GM12801 (cell line): ENCODE results near the gene LSM3.

ENCODE experiments used
- TF ChIP-seq, protein P1 (sequence below): IDR thresholded peaks from one replicate; pipeline ENCODE4 v1.5.1; 2011; ENCODE audit warnings: control low read depth; ENCODE audit not compliant: insufficient read length; ENCODE audit errors: extremely low read depth

LSM3 gene

DNA sequence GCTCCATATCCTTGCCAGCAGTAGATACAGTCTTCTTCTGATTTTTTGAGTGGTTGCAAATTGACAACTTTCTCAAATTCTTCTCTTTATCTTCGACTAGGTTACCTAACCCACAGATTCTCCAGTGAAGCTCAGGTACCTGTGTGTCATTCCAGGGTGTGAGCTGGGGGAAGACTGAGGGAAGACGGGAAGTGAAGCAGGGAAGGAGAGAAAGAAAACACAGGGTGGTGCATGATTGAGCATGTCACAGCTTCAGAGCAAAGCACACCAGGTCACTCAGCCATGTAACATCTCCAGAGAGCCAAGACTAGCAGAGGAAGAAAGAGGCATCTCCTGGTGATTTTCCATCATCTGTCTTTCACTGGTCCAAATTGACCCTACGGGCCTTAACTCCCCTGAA lies 67.2 kb downstream of the LSM3 start:
- TF ChIP-seq, protein P1, sequence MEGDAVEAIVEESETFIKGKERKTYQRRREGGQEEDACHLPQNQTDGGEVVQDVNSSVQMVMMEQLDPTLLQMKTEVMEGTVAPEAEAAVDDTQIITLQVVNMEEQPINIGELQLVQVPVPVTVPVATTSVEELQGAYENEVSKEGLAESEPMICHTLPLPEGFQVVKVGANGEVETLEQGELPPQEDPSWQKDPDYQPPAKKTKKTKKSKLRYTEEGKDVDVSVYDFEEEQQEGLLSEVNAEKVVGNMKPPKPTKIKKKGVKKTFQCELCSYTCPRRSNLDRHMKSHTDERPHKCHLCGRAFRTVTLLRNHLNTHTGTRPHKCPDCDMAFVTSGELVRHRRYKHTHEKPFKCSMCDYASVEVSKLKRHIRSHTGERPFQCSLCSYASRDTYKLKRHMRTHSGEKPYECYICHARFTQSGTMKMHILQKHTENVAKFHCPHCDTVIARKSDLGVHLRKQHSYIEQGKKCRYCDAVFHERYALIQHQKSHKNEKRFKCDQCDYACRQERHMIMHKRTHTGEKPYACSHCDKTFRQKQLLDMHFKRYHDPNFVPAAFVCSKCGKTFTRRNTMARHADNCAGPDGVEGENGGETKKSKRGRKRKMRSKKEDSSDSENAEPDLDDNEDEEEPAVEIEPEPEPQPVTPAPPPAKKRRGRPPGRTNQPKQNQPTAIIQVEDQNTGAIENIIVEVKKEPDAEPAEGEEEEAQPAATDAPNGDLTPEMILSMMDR = no peak

DNA sequence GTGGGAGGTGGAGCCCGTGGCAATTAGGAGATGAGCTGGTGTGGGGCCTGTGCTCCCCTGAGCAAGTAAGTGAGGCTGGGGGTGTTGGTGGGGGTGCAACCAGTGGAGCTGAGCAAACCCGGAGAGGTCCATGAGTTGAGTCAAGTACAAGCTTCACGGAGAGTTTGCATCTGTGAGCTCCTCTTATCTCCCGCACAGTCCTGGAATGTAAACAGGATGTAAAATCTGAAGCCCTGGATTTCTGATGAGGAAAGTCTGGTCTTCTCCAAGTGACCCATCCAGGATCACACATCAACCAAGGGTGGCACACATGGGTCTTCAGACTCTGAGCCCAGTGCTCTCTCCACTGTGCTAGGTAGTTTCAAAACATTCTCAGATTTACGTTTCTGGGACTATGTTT lies 67.8 kb downstream of the LSM3 start:
- TF ChIP-seq, protein P1 = no peak

- TF ChIP-seq, protein P1 = no peak
Measured at GRCh38 chr3:14248477-14248848, 69.8 kb downstream of the LSM3 start.

GRCh38 chr3:14248849-14249523 lies 70.4 kb downstream of the LSM3 start:
- TF ChIP-seq, protein P1 = no peak
